ENCODE results near the gene PDE3B. TPM values are rescaled to one million over a fixed set of nuclear protein-coding genes. Genes with fewer than 3 reads are reported as not detected.
"Not testable (repeated sequence)": the region's sequence is repeated elsewhere in the genome, so short reads cannot be mapped to it uniquely, and the experiment has no call there.

PDE3B gene
- total and polyA plus RNA-seq, 10 donors = 1.7 to 78.7 (median 20.8) TPM

DNA sequence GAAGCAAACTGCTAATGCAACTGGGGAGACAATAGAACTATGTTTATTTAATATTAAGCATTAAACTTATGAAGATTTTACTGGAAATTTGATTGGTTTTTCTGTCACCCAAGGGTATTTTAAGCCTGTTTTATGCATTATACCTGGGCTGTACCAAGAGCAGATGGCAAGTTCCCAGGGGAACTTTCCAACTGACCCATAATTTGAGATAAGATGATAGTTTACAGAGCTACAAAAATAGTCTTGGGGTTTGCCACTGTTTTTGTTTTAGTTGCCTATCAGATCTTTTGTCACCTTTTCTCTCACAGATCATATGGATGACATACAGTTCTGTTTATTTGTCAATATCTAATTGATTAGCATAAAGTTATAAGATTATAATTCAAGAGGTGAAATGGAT lies 43.9 kb downstream of the PDE3B start:
- DNase-seq = no peak
- Histone ChIP-seq H3K4me3 (no peak overlapping the region), H3K36me3 (no peaks in the 10 kb centered on the region), H3K27ac (no peak overlapping the region), H3K9me3 (peaks cover 0 to 2% (median 0%) of the 10 kb centered on the region in 8 donors), H3K4me1 (no peaks in the 10 kb centered on the region), H3K27me3 (replicated peaks in 1 of 7) (no peaks in the 10 kb centered on the region)
- TF ChIP-seq POLR2AphosphoS5 (IDR thresholded peaks at IDR 0.05) = no peak
- TF ChIP-seq POLR2A (IDR thresholded peaks at IDR 0.05) = no peak
- TF ChIP-seq, protein P1, sequence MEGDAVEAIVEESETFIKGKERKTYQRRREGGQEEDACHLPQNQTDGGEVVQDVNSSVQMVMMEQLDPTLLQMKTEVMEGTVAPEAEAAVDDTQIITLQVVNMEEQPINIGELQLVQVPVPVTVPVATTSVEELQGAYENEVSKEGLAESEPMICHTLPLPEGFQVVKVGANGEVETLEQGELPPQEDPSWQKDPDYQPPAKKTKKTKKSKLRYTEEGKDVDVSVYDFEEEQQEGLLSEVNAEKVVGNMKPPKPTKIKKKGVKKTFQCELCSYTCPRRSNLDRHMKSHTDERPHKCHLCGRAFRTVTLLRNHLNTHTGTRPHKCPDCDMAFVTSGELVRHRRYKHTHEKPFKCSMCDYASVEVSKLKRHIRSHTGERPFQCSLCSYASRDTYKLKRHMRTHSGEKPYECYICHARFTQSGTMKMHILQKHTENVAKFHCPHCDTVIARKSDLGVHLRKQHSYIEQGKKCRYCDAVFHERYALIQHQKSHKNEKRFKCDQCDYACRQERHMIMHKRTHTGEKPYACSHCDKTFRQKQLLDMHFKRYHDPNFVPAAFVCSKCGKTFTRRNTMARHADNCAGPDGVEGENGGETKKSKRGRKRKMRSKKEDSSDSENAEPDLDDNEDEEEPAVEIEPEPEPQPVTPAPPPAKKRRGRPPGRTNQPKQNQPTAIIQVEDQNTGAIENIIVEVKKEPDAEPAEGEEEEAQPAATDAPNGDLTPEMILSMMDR (IDR thresholded peaks at IDR 0.05 in 8 of 11, conservative IDR thresholded peaks at IDR 0.05 in 3 of 11) = no peak
- intact Hi-C loops (cut with DNase I; ENCODE audit: low total_unique reads) = no loop called here

GRCh38 chr11:14687943-14688627 lies 44.5 kb downstream of the PDE3B start:
- Histone ChIP-seq H3K4me3 (no peak overlapping the region), H3K27ac (no peak overlapping the region), H3K9me3 (peaks cover 0 to 8% (median 6%) of the 10 kb centered on the region in 8 donors), H3K27me3 (replicated peaks in 1 of 7) (no peaks in the 10 kb centered on the region), H3K4me1 (no peaks in the 10 kb centered on the region), H3K36me3 (peaks cover 0 to 1% (median 0%) of the 10 kb centered on the region in 6 donors)
- no peak for DNase-seq
- intact Hi-C loops (cut with DNase I; ENCODE audit: low total_unique reads) = no loop called here
- TF ChIP-seq POLR2A (IDR thresholded peaks at IDR 0.05) = no peak
- TF ChIP-seq, protein P1 (IDR thresholded peaks at IDR 0.05 in 8 of 11, conservative IDR thresholded peaks at IDR 0.05 in 3 of 11) = no peak
- WGBS, 5 donors = 77 to 90% (median 84%) methylated on average over 2 of the region's 2 CpGs

GRCh38 chr11:14695656-14696055 lies 52.1 kb downstream of the PDE3B start:
- H3K27me3 ChIP-seq (replicated peaks in 1 of 7); DNase-seq; intact Hi-C loops (cut with DNase I; ENCODE audit: low total_unique reads); H3K27ac ChIP-seq; H3K36me3 ChIP-seq; H3K4me3 ChIP-seq: not testable (repeated sequence)
- H3K9me3 ChIP-seq = peaks cover 0 to 30% (median 19%) of the 10 kb centered on the region in 8 donors
- 85 to 90% (median 88%) methylated on average over 2 of the region's 2 CpGs for WGBS, 5 donors
- H3K4me1 ChIP-seq = peaks cover 0 to 14% (median 6%) of the 10 kb centered on the region in 6 donors

GRCh38 chr11:14698771-14699170 lies 55.2 kb downstream of the PDE3B start:
- DNase-seq = no peak
- Histone ChIP-seq H3K27ac (no peak overlapping the region), H3K27me3 (replicated peaks in 1 of 7) (no peaks in the 10 kb centered on the region), H3K9me3 (peaks cover 0 to 28% (median 15%) of the 10 kb centered on the region in 8 donors), H3K4me1 (peaks cover 0 to 26% (median 10%) of the 10 kb centered on the region in 6 donors), H3K36me3 (no peaks in the 10 kb centered on the region), H3K4me3 (no peak overlapping the region)
- intact Hi-C loops (cut with DNase I; ENCODE audit: low total_unique reads) = no loop called here
- 46 to 82% (median 66%) methylated on average over 1 of the region's 1 CpG for WGBS, 5 donors
- TF ChIP-seq POLR2AphosphoS5 (IDR thresholded peaks at IDR 0.05) (no peak), POLR2A (IDR thresholded peaks at IDR 0.05) (no peak)
- TF ChIP-seq, protein P1 (IDR thresholded peaks at IDR 0.05 in 8 of 11, conservative IDR thresholded peaks at IDR 0.05 in 3 of 11) = no peak
